H9 (cell line): ENCODE data around the gene MS4A6E. TPM values are rescaled to one million over a fixed set of nuclear protein-coding genes. Genes with fewer than 3 reads are reported as not detected.

Experiments
- DNase-seq: peaks from one replicate; pipeline ENCODE4 v3.0.0-alpha.2; 2017
- H2AFZ ChIP-seq: one replicate; pipeline ENCODE4 v1.6.1; 2013; ENCODE audit warnings: mild to moderate bottlenecking, low read length, control low read depth, moderate library complexity
- H2AK5ac ChIP-seq: 2 replicates; pipeline ENCODE4 v1.6.1; 2013; ENCODE audit warnings: low read length, control low read depth, mixed read lengths; ENCODE audit not compliant: insufficient read length
- H2BK120ac ChIP-seq: one replicate; pipeline ENCODE4 v1.6.1; 2013; ENCODE audit warnings: low read depth, mild to moderate bottlenecking, low read length, control low read depth, inconsistent platforms; ENCODE audit not compliant: poor library complexity, severe bottlenecking
- H2BK12ac ChIP-seq: 2 replicates; pipeline ENCODE4 v1.6.1; 2013; ENCODE audit warnings: low read length, control low read depth, mixed read lengths, low read depth; ENCODE audit not compliant: insufficient read length
- H2BK15ac ChIP-seq: 2 replicates; pipeline ENCODE4 v1.6.1; 2013; ENCODE audit warnings: low read depth, low read length, control low read depth
- H2BK20ac ChIP-seq: one replicate; pipeline ENCODE4 v1.6.1; 2013; ENCODE audit warnings: low read depth, mild to moderate bottlenecking, low read length, control low read depth, inconsistent platforms; ENCODE audit not compliant: poor library complexity, severe bottlenecking
- H2BK5ac ChIP-seq: 2 replicates; pipeline ENCODE4 v1.6.1; 2013; ENCODE audit warnings: low read length, control low read depth, mixed read lengths; ENCODE audit not compliant: insufficient read length
- H3K14ac ChIP-seq: 2 replicates; pipeline ENCODE4 v1.6.1; 2013; ENCODE audit warnings: low read length, control low read depth; ENCODE audit not compliant: insufficient read depth
- H3K18ac ChIP-seq: 2 replicates; pipeline ENCODE4 v1.6.1; 2013; ENCODE audit warnings: low read depth, mild to moderate bottlenecking, mixed read lengths, low read length, control low read depth; ENCODE audit not compliant: insufficient read length
- H3K23ac ChIP-seq: 2 replicates; pipeline ENCODE4 v1.6.1; 2013; ENCODE audit warnings: low read length, control low read depth, mixed read lengths, low read depth; ENCODE audit not compliant: insufficient read length
- H3K23me2 ChIP-seq: 2 replicates; pipeline ENCODE4 v1.6.1; 2013; ENCODE audit warnings: low read depth, mild to moderate bottlenecking, mixed read lengths, low read length, control low read depth; ENCODE audit not compliant: insufficient read length, poor library complexity, severe bottlenecking
- H3K27ac ChIP-seq: 2 replicates; pipeline ENCODE4 v1.5.1; 2013; ENCODE audit warnings: low read length, control low read depth, mixed read lengths, low read depth; ENCODE audit not compliant: insufficient read length
- H3K27me3 ChIP-seq: 2 replicates; pipeline ENCODE4 v1.6.1; 2013; ENCODE audit warnings: low read length, control low read depth, inconsistent platforms; ENCODE audit not compliant: insufficient read depth
- H3K4ac ChIP-seq: 2 replicates; pipeline ENCODE4 v1.6.1; 2013; ENCODE audit warnings: low read depth, mild to moderate bottlenecking, control low read depth, inconsistent platforms, low read length, moderate library complexity
- H3K4me1 ChIP-seq: 2 replicates; pipeline ENCODE4 v1.6.1; 2013; ENCODE audit warnings: low read length, control low read depth, inconsistent platforms; ENCODE audit not compliant: insufficient read depth
- H3K4me2 ChIP-seq: 2 replicates; pipeline ENCODE4 v1.6.1; 2013; ENCODE audit warnings: low read length, control low read depth, mixed read lengths; ENCODE audit not compliant: insufficient read length, insufficient read depth
- H3K56ac ChIP-seq: 2 replicates; pipeline ENCODE4 v1.6.1; 2013; ENCODE audit warnings: low read depth, mild to moderate bottlenecking, mixed read lengths, low read length, control low read depth; ENCODE audit not compliant: insufficient read length
- H3K79me1 ChIP-seq: 2 replicates; pipeline ENCODE4 v1.6.1; 2013; ENCODE audit warnings: low read depth, mild to moderate bottlenecking, moderate library complexity, low read length, control low read depth, inconsistent platforms; ENCODE audit not compliant: insufficient read depth, poor library complexity, severe bottlenecking
- H3K79me2 ChIP-seq: 2 replicates; pipeline ENCODE4 v1.6.1; 2013; ENCODE audit warnings: low read length, control low read depth, inconsistent platforms; ENCODE audit not compliant: insufficient read depth
- H3K9ac ChIP-seq: 2 replicates; pipeline ENCODE4 v1.6.1; 2013; ENCODE audit warnings: low read length, control low read depth, mixed read lengths; ENCODE audit not compliant: insufficient read length; ENCODE audit errors: extremely low read depth
- H3K9me3 ChIP-seq: one replicate; pipeline ENCODE4 v1.6.1; 2013; ENCODE audit warnings: low read depth, low read length, inconsistent platforms; ENCODE audit not compliant: control insufficient read depth
- H3T11ph ChIP-seq: one replicate; pipeline ENCODE4 v1.6.1; 2013; ENCODE audit warnings: mild to moderate bottlenecking, low read length, control low read depth, inconsistent platforms
- H4K20me1 ChIP-seq: one replicate; pipeline ENCODE4 v1.6.1; 2013; ENCODE audit not compliant: control insufficient read depth, insufficient read length, insufficient read depth
- H4K5ac ChIP-seq: 2 replicates; pipeline ENCODE4 v1.6.1; 2013; ENCODE audit warnings: low read depth, mild to moderate bottlenecking, mixed read lengths, low read length, control low read depth; ENCODE audit not compliant: insufficient read length
- H4K8ac ChIP-seq: replicated peaks from 2 replicates; pipeline ENCODE4 v1.6.1; 2013; ENCODE audit warnings: low read length, control low read depth, mixed read lengths, low read depth; ENCODE audit not compliant: insufficient read length
- H4K91ac ChIP-seq: 2 replicates; pipeline ENCODE4 v1.6.1; 2013; ENCODE audit warnings: low read depth, mild to moderate bottlenecking, moderate library complexity, mixed read lengths, low read length, control low read depth; ENCODE audit not compliant: insufficient read length
- H3K27ac Mint-ChIP-seq, 3 experiments: 2 replicates in 2 of 3; 3 replicates in 1 of 3; pipeline ENCODE4 v1.8.0; 2020 to 2021; ENCODE audit warnings: mixed read lengths in 3 of 3, mild to moderate bottlenecking in 1 of 3, moderate library complexity in 1 of 3
- H3K27me3 Mint-ChIP-seq: 2 replicates; pipeline ENCODE4 v1.8.0; 2021; ENCODE audit warnings: low read depth, mild to moderate bottlenecking, moderate library complexity, mixed read lengths
- H3K36me3 Mint-ChIP-seq, 3 experiments: 2 replicates in 2 of 3; 3 replicates in 1 of 3; pipeline ENCODE4 v1.8.0; 2020 to 2021; ENCODE audit warnings: low read depth in 3 of 3, mixed read lengths in 3 of 3; ENCODE audit not compliant: insufficient read depth in 1 of 3
- H3K4me1 Mint-ChIP-seq, 2 experiments: 2 replicates each; pipeline ENCODE4 v1.8.0; 2020; ENCODE audit warnings: mixed read lengths in 2 of 2
- H3K4me3 Mint-ChIP-seq, 2 experiments: 2 replicates in 1 of 2; 3 replicates in 1 of 2; pipeline ENCODE4 v1.8.0; 2020 to 2021; ENCODE audit warnings: mild to moderate bottlenecking in 2 of 2, mixed read lengths in 2 of 2, moderate library complexity in 1 of 2
- H3K9me3 Mint-ChIP-seq, 2 experiments: 2 replicates in 1 of 2; 3 replicates in 1 of 2; pipeline ENCODE4 v1.8.0; 2020; ENCODE audit warnings: mild to moderate bottlenecking in 2 of 2, mixed read lengths in 2 of 2, moderate library complexity in 1 of 2
- CTCF ChIP-seq: fragments of 200-600 bp; sonication (generic); conservative IDR thresholded peaks from 3 replicates; pipeline ENCODE4 v1.8.0; 2021; ENCODE audit warnings: antibody characterized with exemption, mild to moderate bottlenecking
- WGBS: extraction: QIAGEN DNeasy Blood & Tissue Kit; methylation state at CpG from one replicate; pipeline ENCODE4 v1.1.7; 2013; ENCODE audit warnings: missing lambda C conversion rate, low lambda C conversion rate, mixed read lengths; ENCODE audit not compliant: insufficient read length; ENCODE audit errors: extremely low coverage; 5-methylcytosine and 5-hydroxymethylcytosine counted together
- total RNA-seq: library from RNA; stranded (reverse); gene quantifications from 2 replicates; pipeline ENCODE4 v1.2.1, GENCODE V29; 2021

The MS4A6E gene
- total RNA-seq, 1 experiment from 2014 or later = not detected

- no peak overlapping the region for H3K27ac Mint-ChIP-seq
These were observed 16.6 kb upstream of the MS4A6E start for GRCh38 chr11:60310407-60310998.

More at GRCh38 chr11:60310407-60310998, 16.6 kb upstream of the MS4A6E start:
- Histone ChIP-seq H3K23me2 (no peaks in the 10 kb centered on the region), H2BK12ac (no peak overlapping the region), H3K79me2 (no peaks in the 10 kb centered on the region), H2AFZ (no peak overlapping the region), H3K56ac (no peak overlapping the region), H3K9me3 (no peaks in the 10 kb centered on the region), H2BK5ac (no peak overlapping the region), H3T11ph (no peak overlapping the region), H4K20me1 (no peaks in the 10 kb centered on the region), H3K79me1 (no peaks in the 10 kb centered on the region), H3K9ac (no peak overlapping the region), H4K5ac (no peak overlapping the region), H2AK5ac (no peak overlapping the region), H3K4me2 (no peak overlapping the region), H2BK15ac (no peak overlapping the region), H4K8ac (no peak overlapping the region), H4K91ac (no peak overlapping the region), H3K23ac (no peak overlapping the region), H2BK20ac (no peak overlapping the region), H3K18ac (no peak overlapping the region), H3K4ac (no peak overlapping the region), H2BK120ac (no peak overlapping the region), H3K27me3 (no peaks in the 10 kb centered on the region), H3K27ac (no peak overlapping the region), H3K4me1 (peaks cover 2% of the 10 kb centered on the region; the same call in 1 of the 2 replicates), H3K14ac (no peak overlapping the region)
- DNase-seq = no peak
- peaks cover 10 to 16% of the 10 kb centered on the region in 2 experiments for H3K4me1 Mint-ChIP-seq
- no peaks in the 10 kb centered on the region; the same call in 1 of the 2 replicates for H3K27me3 Mint-ChIP-seq
- no peak overlapping the region for H3K4me3 Mint-ChIP-seq
- TF ChIP-seq CTCF = no peak
- H3K9me3 Mint-ChIP-seq = no peaks in the 10 kb centered on the region
- WGBS = no CpG with 5 or more reads among the region's 5 CpGs
- no peaks in the 10 kb centered on the region; a peak in 1 of 7 replicates for H3K36me3 Mint-ChIP-seq
